DOHH2 (cell line): ENCODE results near the gene RABGEF1.
"Not testable (repeated sequence)": the region's sequence is repeated elsewhere in the genome, so short reads cannot be mapped to it uniquely, and the experiment has no call there.

Source experiments
- H3F3A ChIP-seq: fragments of 200-600 bp; sonication (generic), shearing (Covaris generic); 2 replicates; pipeline ENCODE4 v1.6.0; 2016; ENCODE audit warnings: antibody characterized with exemption, mild to moderate bottlenecking; ENCODE audit not compliant: control insufficient read depth, insufficient read depth
- H3K27ac ChIP-seq: fragments of 200-600 bp; sonication (generic); 2 replicates; pipeline ENCODE4 v1.5.1; 2014; ENCODE audit warnings: low read depth, mild to moderate bottlenecking, low read length, moderate library complexity
- H3K27me3 ChIP-seq: fragments of 200-600 bp; sonication (generic); 2 replicates; pipeline ENCODE4 v1.6.1; 2014; ENCODE audit warnings: mild to moderate bottlenecking, low read length, mixed read lengths; ENCODE audit not compliant: control insufficient read depth
- H3K36me3 ChIP-seq: fragments of 200-600 bp; sonication (generic); 2 replicates; pipeline ENCODE4 v1.6.1; 2014; ENCODE audit warnings: mild to moderate bottlenecking, low read length, moderate library complexity, mixed read lengths; ENCODE audit not compliant: control insufficient read depth
- H3K4me1 ChIP-seq: fragments of 200-600 bp; sonication (generic); 2 replicates; pipeline ENCODE4 v1.6.1; 2014; ENCODE audit warnings: mild to moderate bottlenecking, low read length, mixed read lengths; ENCODE audit not compliant: control insufficient read depth
- H3K4me2 ChIP-seq: fragments of 200-600 bp; sonication (generic); 2 replicates; pipeline ENCODE4 v1.6.0; 2014; ENCODE audit warnings: mild to moderate bottlenecking, low read length, moderate library complexity
- H3K4me3 ChIP-seq: fragments of 200-600 bp; sonication (generic); 2 replicates; pipeline ENCODE4 v1.5.1; 2014; ENCODE audit warnings: mild to moderate bottlenecking, low read length, mixed read lengths
- H3K79me2 ChIP-seq: fragments of 200-600 bp; sonication (generic); 2 replicates; pipeline ENCODE4 v1.6.1; 2014; ENCODE audit warnings: mild to moderate bottlenecking, low read length, mixed read lengths; ENCODE audit not compliant: control insufficient read depth
- H3K9me2 ChIP-seq: fragments of 200-600 bp; sonication (generic); replicated peaks from 2 replicates; pipeline ENCODE4 v1.6.1; 2014; ENCODE audit warnings: mild to moderate bottlenecking, low read length, mixed read lengths; ENCODE audit not compliant: control insufficient read depth
- H3K9me3 ChIP-seq: fragments of 200-600 bp; sonication (generic); 2 replicates; pipeline ENCODE4 v1.6.1; 2014; ENCODE audit warnings: antibody characterized with exemption, low read length, mixed read lengths; ENCODE audit not compliant: control insufficient read depth, insufficient read depth
- H4K20me1 ChIP-seq: fragments of 200-600 bp; sonication (generic); 2 replicates; pipeline ENCODE4 v1.6.0; 2014; ENCODE audit warnings: low read depth, mild to moderate bottlenecking, antibody characterized with exemption, low read length, moderate library complexity; ENCODE audit not compliant: control insufficient read depth, insufficient read depth
- CTCF ChIP-seq: fragments of 200-600 bp; sonication (generic); IDR thresholded peaks from one replicate; pipeline ENCODE4 v1.5.1; 2014; ENCODE audit warnings: antibody characterized with exemption, mild to moderate bottlenecking, low read depth, low read length; ENCODE audit not compliant: poor library complexity, severe bottlenecking
- EZH2phosphoT487 ChIP-seq: fragments of 200-600 bp; sonication (generic); IDR thresholded peaks from 2 replicates; pipeline ENCODE4 v1.6.1; 2017; ENCODE audit warnings: borderline replicate concordance, mild to moderate bottlenecking, antibody characterized with exemption, low read length, moderate library complexity, mixed read lengths

RABGEF1 gene

DNA sequence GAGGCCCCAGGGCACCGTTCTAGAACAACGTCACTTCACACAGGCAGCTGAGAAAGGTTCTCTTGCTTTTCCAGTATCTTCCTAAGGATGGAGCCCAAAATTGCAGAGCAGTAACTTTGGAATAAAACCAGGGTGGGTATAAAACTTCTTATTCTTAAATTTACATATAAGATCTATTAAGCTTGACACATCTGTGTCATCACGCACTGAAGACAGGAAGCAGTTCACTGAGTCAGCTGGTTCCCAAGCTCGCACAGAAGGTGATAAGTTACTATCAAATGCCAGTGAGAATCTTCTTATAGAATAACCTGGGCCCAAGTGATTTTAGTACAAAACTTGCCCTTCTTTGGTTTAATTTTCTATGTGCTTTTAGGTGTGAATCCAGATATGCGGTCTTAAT lies 70.2 kb downstream of the RABGEF1 start:
- TF ChIP-seq CTCF (no peak), EZH2phosphoT487 (no peak)

DNA sequence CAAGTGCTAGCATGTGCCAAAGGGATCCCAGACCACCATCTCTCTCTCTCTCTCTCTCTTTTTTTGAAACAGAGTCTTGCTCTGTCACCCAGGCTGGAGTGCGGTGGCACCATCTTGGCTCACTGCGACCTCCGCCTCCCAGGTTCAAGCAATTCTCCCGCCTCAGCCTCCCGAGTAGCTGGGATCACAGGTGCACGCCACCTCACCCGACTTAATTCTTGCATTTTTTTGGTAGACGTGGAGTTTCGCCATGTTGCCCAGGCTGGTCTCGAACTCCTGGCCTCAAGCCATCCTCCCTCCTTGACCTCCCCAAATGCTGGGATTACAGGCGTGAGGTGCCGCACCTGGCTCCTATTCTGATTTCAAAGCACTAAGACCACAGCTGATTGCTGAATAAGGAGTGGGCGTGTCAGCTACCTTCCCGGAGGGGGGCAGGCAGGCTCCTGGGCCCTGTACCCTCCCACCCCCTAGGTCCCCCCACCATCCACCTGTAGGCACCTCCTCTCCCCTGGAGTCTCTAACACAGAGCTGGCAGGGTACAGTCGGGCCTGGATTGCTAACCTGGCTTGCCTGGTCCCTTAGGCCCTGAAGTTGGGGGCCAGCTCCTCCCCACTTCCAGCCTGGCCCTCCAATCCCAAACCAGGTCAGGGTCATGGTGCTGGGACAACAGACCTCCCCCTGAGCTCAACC lies 74.8 kb downstream of the RABGEF1 start:
- H3K9me3 ChIP-seq, H3K27ac ChIP-seq, H4K20me1 ChIP-seq, H3F3A ChIP-seq, H3K4me2 ChIP-seq, H3K27me3 ChIP-seq, H3K9me2 ChIP-seq, H3K4me1 ChIP-seq, H3K79me2 ChIP-seq, H3K4me3 ChIP-seq: not testable (repeated sequence)
- H3K36me3 ChIP-seq: peaks cover 17% of the 10 kb centered on the region

More for the DNA sequence above, 70.2 kb downstream of the RABGEF1 start:
- Histone ChIP-seq H3K36me3 (peaks cover 58% of the 10 kb centered on the region), H3K4me3 (no peak overlapping the region), H3K4me1 (0 out of 2 replicates have a peak, but pooled peaks cover 3% of the 10 kb centered on the region), H3F3A (peaks cover 5% of the 10 kb centered on the region; the same call in 1 of the 2 replicates), H3K9me3 (no peaks in the 10 kb centered on the region), H3K79me2 (no peaks in the 10 kb centered on the region), H4K20me1 (no peaks in the 10 kb centered on the region), H3K4me2 (no peak overlapping the region), H3K9me2 (no peaks in the 10 kb centered on the region), H3K27ac (no peak overlapping the region), H3K27me3 (no peaks in the 10 kb centered on the region)

- Histone ChIP-seq H3K9me3 (no peaks in the 10 kb centered on the region), H3K27ac (no peak overlapping the region), H3K4me1 (peaks cover 7% of the 10 kb centered on the region; the same call in 1 of the 2 replicates), H3K79me2 (no peaks in the 10 kb centered on the region), H3F3A (peaks cover 4% of the 10 kb centered on the region; the same call in 1 of the 2 replicates), H3K36me3 (peaks cover 11% of the 10 kb centered on the region), H3K27me3 (no peaks in the 10 kb centered on the region), H3K9me2 (no peaks in the 10 kb centered on the region), H3K4me2 (no peak overlapping the region), H3K4me3 (no peak overlapping the region), H4K20me1 (no peaks in the 10 kb centered on the region)
- TF ChIP-seq EZH2phosphoT487: no peak
- no peak for TF ChIP-seq CTCF
Observed at GRCh38 chr7:66815951-66816350, 75.4 kb downstream of the RABGEF1 start.

DNA sequence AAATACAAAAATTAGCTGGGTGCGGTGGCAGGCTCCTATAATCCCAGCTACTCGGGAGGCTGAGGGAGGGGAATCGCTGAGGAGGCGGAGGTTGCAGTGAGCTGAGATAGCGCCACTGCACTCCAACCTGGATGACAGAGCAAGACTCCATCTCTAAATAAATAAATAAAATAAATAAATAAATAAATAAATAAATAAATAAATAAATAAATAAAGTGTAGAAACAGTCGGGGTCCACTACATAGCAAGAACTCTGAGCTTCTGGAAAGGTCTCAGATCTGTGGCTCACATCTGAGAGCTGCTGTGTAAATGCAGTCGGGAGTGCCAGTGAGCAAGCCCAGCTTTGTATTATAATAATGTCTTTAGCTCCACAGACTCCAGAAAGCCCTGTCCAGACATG lies 76.1 kb downstream of the RABGEF1 start:
- not testable (repeated sequence) for H3K9me2 ChIP-seq, H3K27ac ChIP-seq, H4K20me1 ChIP-seq, H3F3A ChIP-seq, H3K4me1 ChIP-seq, H3K27me3 ChIP-seq, H3K36me3 ChIP-seq, H3K4me2 ChIP-seq, H3K79me2 ChIP-seq, H3K9me3 ChIP-seq, H3K4me3 ChIP-seq

- H3K79me2 ChIP-seq, H4K20me1 ChIP-seq, H3K36me3 ChIP-seq, H3K27ac ChIP-seq, H3K9me3 ChIP-seq, H3K27me3 ChIP-seq, H3K4me1 ChIP-seq, H3K9me2 ChIP-seq, H3K4me3 ChIP-seq, H3K4me2 ChIP-seq, H3F3A ChIP-seq: not testable (repeated sequence)
Observed at GRCh38 chr7:66817208-66817795, 76.8 kb downstream of the RABGEF1 start.

DNA sequence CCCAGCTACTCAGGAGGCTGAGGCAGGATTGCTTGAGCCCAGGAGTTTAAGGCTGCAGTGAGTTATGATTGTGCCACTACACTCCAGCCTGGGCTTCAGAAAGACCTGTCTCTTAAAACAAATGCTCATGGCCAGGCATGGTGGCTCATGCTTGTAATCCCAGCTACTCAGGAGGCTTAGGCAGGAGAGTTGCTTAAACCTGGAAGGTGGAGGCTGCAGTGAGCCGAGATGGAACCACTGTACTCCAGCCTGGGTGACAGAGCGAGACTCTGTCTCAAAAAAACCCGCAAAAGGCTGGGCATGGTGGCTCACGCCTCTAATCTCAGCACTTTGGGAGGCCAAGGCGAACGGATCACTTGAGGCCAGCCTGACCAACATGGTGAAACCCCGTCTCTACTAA lies 77.4 kb downstream of the RABGEF1 start:
- H3K36me3 ChIP-seq, H3K4me1 ChIP-seq, H3K79me2 ChIP-seq, H3K9me3 ChIP-seq, H3K4me3 ChIP-seq, H3K27ac ChIP-seq, H3K9me2 ChIP-seq, H4K20me1 ChIP-seq, H3F3A ChIP-seq, H3K4me2 ChIP-seq, H3K27me3 ChIP-seq: not testable (repeated sequence)
